HL-60 (cell line): ENCODE measurements around the gene PRODH2.

Source experiments
- DNase-seq, 2 experiments: peaks; one replicate each; pipeline ENCODE4 v3.0.0-alpha.2; 2010 to 2020; ENCODE audit warnings: low read depth in 1 of 2, low spot score in 1 of 2
- H3K27ac ChIP-seq: fragments of 250-450 bp; sonication (Bioruptor Pico); replicated peaks from 2 replicates; pipeline ENCODE4 v1.5.1; 2020; ENCODE audit warnings: mild to moderate bottlenecking, moderate library complexity
- H3K27me3 ChIP-seq: fragments of 250-450 bp; sonication (Bioruptor Pico); 2 replicates; pipeline ENCODE4 v1.5.1; 2021; ENCODE audit warnings: mild to moderate bottlenecking, moderate library complexity; ENCODE audit not compliant: insufficient read depth, poor library complexity, severe bottlenecking
- H3K4me3 ChIP-seq: replicated peaks from 2 replicates; pipeline ENCODE4 v1.5.1; 2011; ENCODE audit warnings: mild to moderate bottlenecking, control low read depth, low read length; ENCODE audit not compliant: insufficient read depth
- CTCF ChIP-seq: IDR thresholded peaks from one replicate; pipeline ENCODE4 v1.5.1; 2011; ENCODE audit warnings: low read length, control low read depth, inconsistent platforms; ENCODE audit not compliant: insufficient read depth
- GABPA ChIP-seq: IDR thresholded peaks from 2 replicates; pipeline ENCODE4 v1.6.1; 2012; ENCODE audit warnings: low read depth
- POLR2AphosphoS5 ChIP-seq: IDR thresholded peaks from 2 replicates; pipeline ENCODE4 v1.6.1; 2012; ENCODE audit warnings: low read depth
- REST ChIP-seq: IDR thresholded peaks from 2 replicates; pipeline ENCODE4 v1.6.1; 2012; ENCODE audit warnings: low read depth; ENCODE audit not compliant: insufficient replicate concordance
- SPI1 ChIP-seq: IDR thresholded peaks from 2 replicates; pipeline ENCODE4 v1.6.1; 2012; ENCODE audit warnings: low read depth, mild to moderate bottlenecking, borderline replicate concordance

PRODH2 gene

GRCh38 chr19:35860436-35860817 lies 47.8 kb upstream of the PRODH2 start:
- peaks cover 50% of the 10 kb centered on the region for H3K27me3 ChIP-seq
- no peak for TF ChIP-seq SPI1
- no peak for TF ChIP-seq REST
- no peak for TF ChIP-seq POLR2AphosphoS5
- TF ChIP-seq CTCF = no peak
- no peak for TF ChIP-seq GABPA
- no peak overlapping the region for H3K4me3 ChIP-seq
- H3K27ac ChIP-seq = no peak overlapping the region
- DNase-seq = no peak

- no peak overlapping the region for H3K4me3 ChIP-seq
- TF ChIP-seq GABPA = no peak
- TF ChIP-seq SPI1 = no peak
- no peak for TF ChIP-seq REST
- TF ChIP-seq CTCF = no peak
- TF ChIP-seq POLR2AphosphoS5 = no peak
- H3K27me3 ChIP-seq = peaks cover 55% of the 10 kb centered on the region
- DNase-seq = no peak
- no peak overlapping the region for H3K27ac ChIP-seq
These were observed 46.8 kb upstream of the PRODH2 start for GRCh38 chr19:35859414-35859813.

- H3K27me3 ChIP-seq = peaks cover 55% of the 10 kb centered on the region
These were observed 45.7 kb upstream of the PRODH2 start for GRCh38 chr19:35858311-35858710.

More at GRCh38 chr19:35858311-35858710, 45.7 kb upstream of the PRODH2 start:
- no peak for TF ChIP-seq REST
- no peak for TF ChIP-seq GABPA
- no peak for TF ChIP-seq POLR2AphosphoS5
- TF ChIP-seq CTCF = no peak
- Histone ChIP-seq H3K4me3 (no peak overlapping the region), H3K27ac (no peak overlapping the region)
- DNase-seq = no peak
